HG02588 (cell line): ENCODE measurements around the gene CHI3L1.

Experiments
- ATAC-seq: cut with Tn5 transposase; IDR thresholded peaks from one replicate; pipeline ENCODE4 v1.9.1; 2021; ENCODE audit warnings: mild to moderate bottlenecking, moderate library complexity; ENCODE audit not compliant: unreplicated experiment

CHI3L1 gene

GRCh38 chr1:203169770-203170520 lies 16.6 kb downstream of the CHI3L1 start:
- no peak for ATAC-seq

GRCh38 chr1:203168991-203169390 lies 17.5 kb downstream of the CHI3L1 start:
- no peak for ATAC-seq

DNA sequence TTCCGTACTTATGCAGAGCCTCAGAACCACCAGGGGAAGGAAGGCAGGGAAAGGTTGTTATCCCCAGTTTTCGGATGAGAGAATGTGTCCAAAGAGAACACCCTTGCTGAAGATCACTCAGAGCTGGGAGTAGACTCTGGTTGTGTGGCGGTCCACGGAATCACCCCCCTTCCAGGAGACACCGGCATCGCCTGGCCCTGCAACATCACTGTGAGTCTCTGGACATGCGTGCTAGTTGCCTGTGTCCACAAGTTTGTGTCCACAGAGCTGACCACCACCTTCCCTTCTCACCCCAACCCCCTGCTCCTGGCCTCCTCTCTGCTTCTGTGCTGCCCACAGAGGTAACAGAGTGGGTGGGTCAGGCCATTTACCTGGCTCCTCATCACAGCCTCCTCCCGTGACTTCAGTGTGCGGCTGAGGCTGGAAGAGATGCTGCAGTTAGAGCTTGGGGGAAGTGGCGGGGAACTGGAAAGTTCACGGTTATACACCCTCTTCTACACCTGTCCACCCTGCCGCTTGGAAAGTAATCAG lies 18.2 kb downstream of the CHI3L1 start:
- no peak for ATAC-seq

- no peak for ATAC-seq
These were observed 18.6 kb downstream of the CHI3L1 start for GRCh38 chr1:203167913-203168200.

GRCh38 chr1:203167026-203167912 lies 19.2 kb downstream of the CHI3L1 start:
- no peak for ATAC-seq

DNA sequence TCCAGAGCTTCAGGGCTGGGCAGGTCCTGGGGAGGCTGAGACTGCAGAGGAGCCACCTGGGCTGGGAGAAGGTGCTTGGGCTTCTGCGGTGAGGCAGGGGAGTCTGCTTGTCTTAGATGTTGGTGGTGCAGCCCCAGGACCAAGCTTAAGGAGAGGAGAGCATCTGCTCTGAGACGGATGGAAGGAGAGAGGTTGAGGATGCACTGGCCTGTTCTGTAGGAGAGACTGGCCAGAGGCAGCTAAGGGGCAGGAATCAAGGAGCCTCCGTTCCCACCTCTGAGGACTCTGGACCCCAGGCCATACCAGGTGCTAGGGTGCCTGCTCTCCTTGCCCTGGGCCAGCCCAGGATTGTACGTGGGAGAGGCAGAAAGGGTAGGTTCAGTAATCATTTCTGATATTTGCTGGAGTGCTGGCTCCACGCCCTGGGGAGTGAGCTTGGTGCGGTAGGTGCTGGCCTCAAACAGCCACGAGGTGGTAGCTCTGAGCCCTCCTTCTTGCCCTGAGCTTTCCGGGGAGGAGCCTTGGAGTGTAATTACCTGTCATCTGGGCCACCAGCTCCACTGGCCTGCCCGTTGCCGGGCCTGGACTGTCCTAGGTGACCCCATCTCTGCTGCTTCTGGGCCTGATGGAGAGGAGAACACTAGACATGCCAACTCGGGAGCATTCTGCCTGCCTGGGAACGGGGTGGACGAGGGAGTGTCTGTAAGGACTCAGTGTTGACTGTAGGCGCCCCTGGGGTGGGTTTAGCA lies 20.1 kb downstream of the CHI3L1 start:
- ATAC-seq: no peak

- no peak for ATAC-seq
These were observed 20.7 kb downstream of the CHI3L1 start for GRCh38 chr1:203165800-203166161.

DNA sequence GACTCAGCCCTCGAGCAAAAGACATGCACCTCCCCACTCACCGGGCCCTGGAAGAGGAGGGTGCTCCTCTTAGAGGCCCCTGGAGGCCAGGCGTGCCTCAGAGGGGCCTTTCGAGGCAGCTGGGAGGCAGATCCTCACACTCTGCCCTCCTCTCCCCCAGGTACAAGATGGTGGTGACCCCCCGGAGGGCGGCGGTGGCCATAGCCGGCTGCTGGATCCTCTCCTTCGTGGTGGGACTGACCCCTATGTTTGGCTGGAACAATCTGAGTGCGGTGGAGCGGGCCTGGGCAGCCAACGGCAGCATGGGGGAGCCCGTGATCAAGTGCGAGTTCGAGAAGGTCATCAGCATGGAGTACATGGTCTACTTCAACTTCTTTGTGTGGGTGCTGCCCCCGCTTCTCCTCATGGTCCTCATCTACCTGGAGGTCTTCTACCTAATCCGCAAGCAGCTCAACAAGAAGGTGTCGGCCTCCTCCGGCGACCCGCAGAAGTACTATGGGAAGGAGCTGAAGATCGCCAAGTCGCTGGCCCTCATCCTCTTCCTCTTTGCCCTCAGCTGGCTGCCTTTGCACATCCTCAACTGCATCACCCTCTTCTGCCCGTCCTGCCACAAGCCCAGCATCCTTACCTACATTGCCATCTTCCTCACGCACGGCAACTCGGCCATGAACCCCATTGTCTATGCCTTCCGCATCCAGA lies 21.3 kb downstream of the CHI3L1 start:
- no peak for ATAC-seq

GRCh38 chr1:203163891-203164635 lies 22.4 kb downstream of the CHI3L1 start:
- no peak for ATAC-seq

- ATAC-seq: no peak
These were observed 24.1 kb downstream of the CHI3L1 start for GRCh38 chr1:203162403-203162802.

DNA sequence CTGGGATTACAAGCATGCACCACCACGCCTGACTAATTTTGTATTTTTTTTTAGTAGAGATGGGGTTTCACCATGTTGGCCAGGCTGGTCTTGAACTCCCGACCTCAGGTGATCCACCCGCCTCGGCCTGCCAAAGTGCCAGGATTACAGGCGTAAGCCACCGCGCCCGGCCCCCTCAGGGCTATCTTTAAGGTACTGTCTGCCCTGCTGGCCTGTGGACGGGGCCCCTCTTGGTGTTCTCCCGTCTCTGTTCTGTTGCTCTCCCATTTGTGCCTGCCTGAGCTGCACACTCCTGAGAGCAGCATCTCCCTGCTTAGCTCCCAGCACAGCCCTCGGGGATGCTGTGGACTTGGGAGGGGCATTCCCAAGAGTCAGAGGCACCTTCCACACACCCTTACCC lies 24.8 kb downstream of the CHI3L1 start:
- ATAC-seq: no peak

DNA sequence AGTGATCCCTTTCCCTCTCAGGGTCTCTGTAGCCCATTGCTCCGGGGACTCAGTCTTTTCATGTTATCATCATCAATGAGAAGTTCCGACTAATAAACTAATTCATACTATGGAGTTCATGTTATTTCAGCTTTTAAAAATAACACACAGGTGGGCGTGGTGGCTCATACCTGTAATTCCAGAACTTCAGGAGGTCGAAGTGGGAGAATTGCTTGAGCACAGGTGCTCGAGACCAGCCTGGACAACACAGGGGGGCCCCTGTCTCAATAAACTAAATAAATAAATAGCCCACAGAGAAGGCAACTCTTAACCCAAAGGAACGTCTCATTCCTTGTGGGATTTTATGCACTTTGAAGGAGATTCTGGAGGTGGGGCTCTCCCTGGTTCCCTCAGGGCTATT lies 25.3 kb downstream of the CHI3L1 start:
- no peak for ATAC-seq

DNA sequence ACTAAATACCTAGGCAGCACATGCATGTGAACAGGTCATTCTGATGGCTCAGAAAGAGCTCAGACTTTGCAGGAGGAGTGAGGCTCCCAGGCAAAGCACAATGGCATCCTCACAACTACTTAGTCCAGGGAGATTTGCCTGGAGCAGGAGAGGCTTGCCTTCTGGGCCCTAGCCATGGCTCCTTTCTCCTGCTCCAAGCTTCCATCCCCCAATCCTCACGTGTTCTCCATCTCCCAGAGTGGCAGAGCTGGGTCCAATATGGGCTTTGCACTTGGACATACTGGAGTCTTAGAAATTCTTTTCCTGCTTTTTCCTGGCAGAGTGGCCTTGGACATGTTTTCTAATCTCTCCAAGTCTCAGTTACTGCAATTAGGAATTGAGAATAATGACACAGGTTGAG lies 26.7 kb downstream of the CHI3L1 start:
- ATAC-seq: no peak

GRCh38 chr1:203158960-203159665 lies 27.4 kb downstream of the CHI3L1 start:
- ATAC-seq: no peak

DNA sequence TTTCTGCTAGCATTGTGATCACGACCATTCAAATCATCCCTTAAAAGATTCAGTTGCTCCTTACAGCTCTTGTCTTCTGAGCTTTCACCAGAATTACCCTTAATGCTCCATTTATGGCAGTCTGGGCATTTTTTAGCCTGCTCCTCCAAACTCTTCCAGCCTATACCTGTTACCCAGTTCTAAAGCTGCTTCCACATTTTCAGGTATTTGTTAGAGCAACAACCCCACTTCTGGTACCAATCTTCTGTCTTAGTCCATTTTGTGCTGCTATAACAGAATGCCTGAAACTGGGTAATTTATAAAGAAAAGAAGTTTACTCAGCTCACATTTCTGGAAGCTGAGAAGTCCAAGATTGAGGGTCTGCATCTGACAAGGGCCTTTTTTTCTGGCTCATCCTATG lies 28.1 kb downstream of the CHI3L1 start:
- no peak for ATAC-seq

DNA sequence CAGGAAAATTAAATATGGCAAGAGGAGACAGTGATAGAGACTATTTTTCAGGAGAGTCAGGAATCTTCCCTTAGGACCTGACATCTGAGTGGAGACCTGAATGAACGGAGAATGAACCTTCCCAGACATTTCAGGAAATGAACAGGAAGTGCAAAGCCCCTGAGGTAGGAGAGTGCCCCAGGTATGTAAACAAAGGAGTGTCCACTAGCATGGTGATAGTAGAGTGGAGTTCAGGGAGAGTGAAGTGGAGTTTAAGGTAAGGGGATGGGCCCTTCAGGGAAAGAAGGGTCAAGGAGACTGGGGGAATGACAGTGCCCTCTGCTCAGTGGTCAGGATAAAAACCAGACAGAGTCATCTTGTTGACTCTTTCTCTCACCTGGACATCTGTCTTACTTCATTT lies 30.2 kb downstream of the CHI3L1 start:
- no peak for ATAC-seq

DNA sequence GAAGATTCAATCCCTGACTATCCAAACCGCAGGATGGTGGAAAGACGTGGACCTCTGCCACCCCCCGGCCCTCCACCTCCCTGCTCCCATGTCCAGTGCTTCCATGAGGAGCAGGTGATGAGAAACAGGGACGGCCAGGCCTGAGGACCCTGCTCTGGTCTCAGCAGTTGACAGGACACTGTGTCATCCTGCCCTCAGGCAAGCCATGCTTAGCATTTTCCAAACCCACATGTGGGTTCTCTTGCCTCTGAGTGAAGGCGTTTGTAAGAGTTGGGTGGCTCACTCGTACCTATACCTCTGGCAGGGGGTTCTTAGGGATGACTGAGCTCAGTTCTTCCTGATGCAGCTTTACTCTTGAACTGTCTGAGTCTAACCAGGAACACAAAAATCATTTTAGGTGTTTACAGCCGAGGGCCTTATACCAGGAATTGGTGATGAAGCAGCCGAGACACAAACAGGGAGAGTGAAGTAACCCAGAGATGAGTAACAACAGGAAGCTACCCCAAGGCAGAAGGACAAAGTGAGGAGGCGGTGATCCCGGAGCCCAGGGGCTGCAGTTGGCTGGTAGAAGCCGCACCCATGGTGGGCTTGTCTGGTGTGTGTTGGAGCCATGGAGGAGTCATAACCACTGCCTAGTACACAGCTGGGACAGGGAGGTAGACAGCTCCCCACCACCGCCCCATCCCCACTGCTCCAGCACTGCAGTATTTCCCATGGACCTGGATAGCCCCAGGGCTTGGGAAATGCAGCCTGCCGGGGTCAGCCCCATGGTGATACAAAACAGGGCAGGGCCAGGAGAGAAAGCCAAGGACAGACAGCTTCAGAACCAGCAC lies 32.3 kb downstream of the CHI3L1 start:
- no peak for ATAC-seq

GRCh38 chr1:203153051-203153988 lies 33.2 kb downstream of the CHI3L1 start:
- no peak for ATAC-seq
